ENCODE data around the gene MVB12B. TPM values are rescaled to one million over a fixed set of nuclear protein-coding genes. Genes with fewer than 3 reads are reported as not detected.

The MVB12B gene
- total and polyA plus RNA-seq, 2 of the 4 experiments (the other 2 are of a cell fraction) = 2.0 to 4.0 TPM

- in situ Hi-C loops (cut with MboI; ENCODE audit: low sequenced_read_pairs) (no loop called here), intact Hi-C loops (cut with micrococcal nuclease) (no loop called here), dilution Hi-C loops (cut with HindIII; ENCODE audit: low sequenced_read_pairs, unreplicated experiment) (no loop called here)
- Histone ChIP-seq H2BK120ac (ENCODE audit: low read depth, low read length) (no peak overlapping the region), H2BK20ac (ENCODE audit: low read depth, low read length) (no peak overlapping the region), H2AK9ac (replicated peaks; ENCODE audit: low read depth, low read length, poor library complexity) (no peak overlapping the region), H3K79me1 (ENCODE audit: low read depth in 1 of 2, low read length in 2 of 2) (no peaks in the 10 kb centered on the region), H3K4me3 (ENCODE audit: insufficient read depth, low read depth, low read length) (no peak overlapping the region), H3K4ac (ENCODE audit: low read depth, low read length) (no peak overlapping the region), H3K9me1 (ENCODE audit: insufficient read depth, low read length) (peaks cover 3% of the 10 kb centered on the region; the same call in 1 of the 2 replicates), H4K8ac (ENCODE audit: low read depth in 2 of 2, low read length in 2 of 2) (no peak overlapping the region), H3K9me3 (ENCODE audit: control insufficient read depth, insufficient read depth, low read length) (no peaks in the 10 kb centered on the region), H2BK5ac (ENCODE audit: low read depth, low read length, poor library complexity, severe bottlenecking) (no peak overlapping the region), H4K20me1 (ENCODE audit: insufficient read depth, low read length) (no peaks in the 10 kb centered on the region), H3K27ac (ENCODE audit: insufficient read depth, low read length) (no peak overlapping the region), H3K18ac (ENCODE audit: low read depth, low read length) (no peak overlapping the region), H4K5ac (ENCODE audit: low read depth, low read length) (no peak overlapping the region), H3K9ac (ENCODE audit: low read depth, low read length) (no peak overlapping the region), H2AK5ac (ENCODE audit: low read depth, low read length) (no peak overlapping the region), H3K56ac (ENCODE audit: extremely low read depth, insufficient read depth, low read length) (no peak overlapping the region), H3K14ac (replicated peaks; ENCODE audit: low read depth, low read length) (no peak overlapping the region), H2AFZ (replicated peaks; ENCODE audit: low read length, poor library complexity) (no peak overlapping the region), H3K4me2 (ENCODE audit: low read depth, low read length) (no peak overlapping the region), H4K91ac (ENCODE audit: insufficient read depth, low read depth, low read length) (no peak overlapping the region), H3K36me3 (ENCODE audit: control insufficient read depth, insufficient read depth, low read length) (no peaks in the 10 kb centered on the region), H2BK15ac (ENCODE audit: low read depth, low read length) (no peak overlapping the region), H3K23ac (ENCODE audit: low read depth, low read length) (no peak overlapping the region), H3K27me3 (ENCODE audit: control insufficient read depth, insufficient read depth, low read length) (no peaks in the 10 kb centered on the region), H3K4me1 (ENCODE audit: control insufficient read depth, insufficient read depth, low read length) (peaks cover 5% of the 10 kb centered on the region; the same call in 1 of the 2 replicates)
- no TSS peak for BruUV-seq (replicated peaks)
- POLR2A ChIA-PET (ENCODE audit: unreplicated experiment) = no interaction called here
- DNase-seq (no peak), ATAC-seq (ENCODE audit: low read depth) (no peak)
- CTCF ChIA-PET = no interaction called here
- WGBS, 2 experiments (ENCODE audit: extremely low coverage in 2 of 2, insufficient read length in 1 of 2) = 100% methylated on average over 2 of the region's 7 CpGs; no CpG with 5 or more reads in 1 of the 2 experiments
- TF ChIP-seq MAFK (IDR thresholded peaks at IDR 0.05; ENCODE audit: low read depth, low read length) (no peak), CTCF (conservative IDR thresholded peaks at IDR 0.05; ENCODE audit: low read depth, low read length) (no peak)
Measured at GRCh38 chr9:126459126-126459525, 132.5 kb downstream of the MVB12B start.
